Neuronal stem cell (in vitro differentiated cells): ENCODE data around the gene NEB.
"Not testable (repeated sequence)": the region's sequence is repeated elsewhere in the genome, so short reads cannot be mapped to it uniquely, and the experiment has no call there.

Source experiments
- DNase-seq: peaks from one replicate; pipeline ENCODE4 v3.0.0-alpha.2; 2013; ENCODE audit warnings: low spot score
- H2AFZ ChIP-seq: one replicate; pipeline ENCODE4 v1.6.1; 2013; ENCODE audit warnings: mild to moderate bottlenecking, low read length, inconsistent platforms
- H2AK5ac ChIP-seq: 2 replicates; pipeline ENCODE4 v1.6.1; 2013; ENCODE audit warnings: low read depth, mild to moderate bottlenecking, inconsistent platforms, low read length, moderate library complexity, mixed read lengths
- H2BK120ac ChIP-seq: 2 replicates; pipeline ENCODE4 v1.6.1; 2013; ENCODE audit warnings: low read depth, mild to moderate bottlenecking, inconsistent platforms, low read length, moderate library complexity, mixed read lengths
- H2BK12ac ChIP-seq: one replicate; pipeline ENCODE4 v1.6.1; 2013; ENCODE audit warnings: low read length, inconsistent platforms
- H2BK15ac ChIP-seq: 2 replicates; pipeline ENCODE4 v1.6.1; 2013; ENCODE audit warnings: mild to moderate bottlenecking, low read length, inconsistent platforms, mixed read lengths
- H2BK5ac ChIP-seq: one replicate; pipeline ENCODE4 v1.6.1; 2013; ENCODE audit warnings: inconsistent platforms, mild to moderate bottlenecking, low read length, moderate library complexity
- H3K14ac ChIP-seq: one replicate; pipeline ENCODE4 v1.6.1; 2013; ENCODE audit warnings: low read length, inconsistent platforms
- H3K18ac ChIP-seq: 2 replicates; pipeline ENCODE4 v1.6.1; 2013; ENCODE audit warnings: low read length, inconsistent platforms
- H3K23ac ChIP-seq: 2 replicates; pipeline ENCODE4 v1.6.1; 2013; ENCODE audit warnings: low read depth, mild to moderate bottlenecking, mixed read lengths, low read length, inconsistent platforms; ENCODE audit not compliant: poor library complexity
- H3K27ac ChIP-seq: replicated peaks from 3 replicates; pipeline ENCODE4 v1.5.1; 2013; ENCODE audit warnings: low read length, inconsistent platforms
- H3K27me3 ChIP-seq, 3 experiments: 2 replicates each; pipeline ENCODE4 v1.6.1; 2013; ENCODE audit warnings: low read length in 3 of 3, mild to moderate bottlenecking in 2 of 3, inconsistent platforms in 1 of 3, low read depth in 1 of 3, mixed read lengths in 1 of 3, moderate library complexity in 1 of 3; ENCODE audit not compliant: control insufficient read depth in 3 of 3, insufficient read depth in 3 of 3
- H3K36me3 ChIP-seq, 2 donors: replicated peaks in 1 of 2; 2 replicates each; pipeline ENCODE4 v1.6.1; 2013; ENCODE audit warnings: low read length in 2 of 2; ENCODE audit not compliant: control insufficient read depth in 2 of 2, insufficient read depth in 2 of 2
- H3K4ac ChIP-seq: 2 replicates; pipeline ENCODE4 v1.6.1; 2013; ENCODE audit warnings: inconsistent platforms, mild to moderate bottlenecking, low read length, moderate library complexity
- H3K4me1 ChIP-seq, 2 donors: 1 replicate in 1 of 2; 2 replicates in 1 of 2; pipeline ENCODE4 v1.6.1; 2013; ENCODE audit warnings: low read length in 2 of 2, low read depth in 1 of 2; ENCODE audit not compliant: control insufficient read depth in 2 of 2, insufficient read depth in 1 of 2
- H3K4me2 ChIP-seq: one replicate; pipeline ENCODE4 v1.6.1; 2013; ENCODE audit warnings: mild to moderate bottlenecking, low read length, inconsistent platforms; ENCODE audit not compliant: insufficient read depth, poor library complexity, severe bottlenecking
- H3K4me3 ChIP-seq, 2 donors: 2 replicates each; pipeline ENCODE4 v1.5.1; 2013; ENCODE audit warnings: low read length in 2 of 2, mild to moderate bottlenecking in 2 of 2, inconsistent platforms in 1 of 2, moderate library complexity in 1 of 2
- H3K79me1 ChIP-seq: one replicate; pipeline ENCODE4 v1.6.1; 2013; ENCODE audit warnings: low read depth, mild to moderate bottlenecking, inconsistent platforms, low read length, moderate library complexity
- H3K9ac ChIP-seq: one replicate; pipeline ENCODE4 v1.6.1; 2013; ENCODE audit warnings: mild to moderate bottlenecking, low read depth, low read length, inconsistent platforms; ENCODE audit not compliant: poor library complexity
- H3K9me3 ChIP-seq, 2 donors: replicated peaks in 1 of 2; 2 replicates each; pipeline versions ENCODE3 to v1.6.1; 2013; ENCODE audit warnings: low read length in 2 of 2, mild to moderate bottlenecking in 2 of 2, inconsistent platforms in 1 of 2, low read depth in 1 of 2, mixed read lengths in 1 of 2, moderate library complexity in 1 of 2; ENCODE audit not compliant: control insufficient read depth in 2 of 2, insufficient read depth in 1 of 2
- H4K8ac ChIP-seq: one replicate; pipeline ENCODE4 v1.6.1; 2013; ENCODE audit warnings: low read depth, mild to moderate bottlenecking, inconsistent platforms, low read length, moderate library complexity
- H4K91ac ChIP-seq: one replicate; pipeline ENCODE4 v1.6.1; 2013; ENCODE audit warnings: low read length, low read depth, mild to moderate bottlenecking, inconsistent platforms; ENCODE audit not compliant: poor library complexity
- WGBS, 2 donors: extraction: QIAGEN DNeasy Blood & Tissue Kit; methylation state at CpG; one replicate each; pipeline ENCODE4 v1.1.7; 2013; ENCODE audit warnings: missing lambda C conversion rate in 2 of 2, mixed read lengths in 1 of 2; ENCODE audit not compliant: insufficient read length in 2 of 2, insufficient replicate concordance in 1 of 2; ENCODE audit errors: extremely low coverage in 2 of 2; 5-methylcytosine and 5-hydroxymethylcytosine counted together

NEB gene

DNA sequence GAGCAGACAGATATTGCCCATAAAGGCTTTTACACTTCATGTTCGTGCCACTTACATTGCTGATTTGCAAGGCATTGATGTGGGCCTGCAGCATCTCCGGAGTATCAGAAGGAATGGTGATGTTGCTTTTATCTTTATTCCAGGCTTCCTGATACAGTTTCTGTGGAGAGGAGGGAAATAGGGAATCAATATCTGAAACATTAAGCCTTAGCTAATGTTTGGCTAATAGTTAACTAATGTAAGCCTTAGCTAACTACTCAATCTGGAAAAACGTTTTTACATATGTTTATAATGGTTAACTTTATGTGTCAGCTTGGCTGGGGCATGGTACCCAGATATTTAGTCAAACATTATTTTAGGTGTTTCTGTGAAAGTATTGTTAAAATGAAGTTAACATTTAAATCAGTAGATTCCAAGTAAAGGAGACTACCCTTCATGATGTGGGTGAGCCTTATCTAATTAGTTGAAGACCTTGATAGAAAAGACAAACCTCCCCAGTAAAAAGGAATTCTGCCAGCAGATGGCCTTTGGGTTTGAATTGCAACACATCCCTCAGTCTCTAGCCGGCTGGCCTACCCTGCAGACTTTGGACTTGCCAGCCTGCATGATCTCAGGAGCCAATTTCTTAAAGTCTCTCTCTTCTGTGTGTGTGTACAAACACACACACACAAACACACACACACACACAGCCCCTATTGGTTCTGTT is 137.2 kb downstream of the NEB start:
- not testable (repeated sequence) for DNase-seq, H3K27ac ChIP-seq

DNA sequence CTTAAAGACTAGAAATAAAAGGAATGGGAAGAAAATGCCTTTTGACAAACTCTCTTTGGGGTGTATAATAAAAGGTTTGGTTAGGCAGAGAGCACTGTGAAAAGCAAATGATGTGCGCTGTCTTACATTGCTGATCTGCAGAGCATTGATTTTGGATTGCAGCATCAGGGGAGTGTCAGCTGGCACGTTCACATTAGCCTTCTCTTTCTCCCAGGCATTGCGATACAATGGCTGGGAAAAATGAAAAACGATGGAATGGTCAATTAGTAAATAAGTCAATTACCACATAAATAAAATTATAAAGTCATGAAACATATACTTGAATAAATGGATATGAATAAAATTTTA is 142.4 kb downstream of the NEB start:
- H3K79me1 ChIP-seq, H2BK5ac ChIP-seq, H3K4me1 ChIP-seq, H2AK5ac ChIP-seq, H3K4me3 ChIP-seq, H2BK15ac ChIP-seq, H3K27ac ChIP-seq, H2BK120ac ChIP-seq, H3K23ac ChIP-seq, H3K9ac ChIP-seq, H3K18ac ChIP-seq, H3K36me3 ChIP-seq, H2AFZ ChIP-seq, H3K9me3 ChIP-seq, DNase-seq, H3K27me3 ChIP-seq, H3K4me2 ChIP-seq, H4K8ac ChIP-seq, H2BK12ac ChIP-seq, H3K4ac ChIP-seq, H4K91ac ChIP-seq, H3K14ac ChIP-seq: not testable (repeated sequence)
- no CpG with 5 or more reads among the region's 4 CpGs for WGBS, 2 donors

More for the DNA sequence above, 137.2 kb downstream of the NEB start:
- H2BK120ac ChIP-seq, H3K14ac ChIP-seq, H3K4me2 ChIP-seq, H3K9me3 ChIP-seq, H4K8ac ChIP-seq, H3K23ac ChIP-seq, H2BK12ac ChIP-seq, H3K27me3 ChIP-seq, H3K9ac ChIP-seq, H3K4me1 ChIP-seq, H2BK15ac ChIP-seq, H3K18ac ChIP-seq, H3K36me3 ChIP-seq, H3K4me3 ChIP-seq, H2AK5ac ChIP-seq, H3K79me1 ChIP-seq, H3K4ac ChIP-seq, H2AFZ ChIP-seq, H4K91ac ChIP-seq, H2BK5ac ChIP-seq: not testable (repeated sequence)
- no CpG with 5 or more reads among the region's 4 CpGs for WGBS, 2 donors

- H3K4me2 ChIP-seq, H3K18ac ChIP-seq, H4K91ac ChIP-seq: not testable (repeated sequence)
These were observed 142.9 kb downstream of the NEB start for GRCh38 chr2:151591250-151591907.

DNA sequence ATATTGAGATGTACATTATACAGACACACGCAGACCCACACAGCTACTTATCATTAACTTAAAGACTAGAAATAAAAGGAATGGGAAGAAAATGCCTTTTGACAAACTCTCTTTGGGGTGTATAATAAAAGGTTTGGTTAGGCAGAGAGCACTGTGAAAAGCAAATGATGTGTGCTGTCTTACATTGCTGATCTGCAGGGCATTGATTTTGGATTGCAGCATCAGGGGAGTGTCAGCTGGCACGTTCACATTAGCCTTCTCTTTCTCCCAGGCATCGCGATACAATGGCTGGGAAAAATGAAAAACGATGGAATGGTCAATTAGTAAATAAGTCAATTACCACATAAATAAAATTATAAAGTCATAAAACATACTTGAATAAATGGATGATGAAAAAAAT is 153.0 kb downstream of the NEB start:
- not testable (repeated sequence) for H3K4me3 ChIP-seq, H2BK12ac ChIP-seq, H3K27me3 ChIP-seq, H2BK5ac ChIP-seq, H3K14ac ChIP-seq, H2AK5ac ChIP-seq, H2BK120ac ChIP-seq, H3K23ac ChIP-seq, H4K91ac ChIP-seq, H3K18ac ChIP-seq, H2AFZ ChIP-seq, H3K79me1 ChIP-seq, DNase-seq, H4K8ac ChIP-seq, H3K9me3 ChIP-seq, H3K36me3 ChIP-seq, H3K4me2 ChIP-seq, H2BK15ac ChIP-seq, H3K9ac ChIP-seq, H3K4ac ChIP-seq, H3K4me1 ChIP-seq, H3K27ac ChIP-seq
- WGBS, 2 donors: no CpG with 5 or more reads among the region's 5 CpGs

More at GRCh38 chr2:151591250-151591907, 142.9 kb downstream of the NEB start:
- H3K4me1 ChIP-seq, H3K27me3 ChIP-seq, H4K8ac ChIP-seq, H2BK15ac ChIP-seq, H3K36me3 ChIP-seq, H2BK120ac ChIP-seq, H2BK12ac ChIP-seq, DNase-seq, H3K79me1 ChIP-seq, H3K14ac ChIP-seq, H3K9ac ChIP-seq, H2AK5ac ChIP-seq, H2BK5ac ChIP-seq, H2AFZ ChIP-seq, H3K9me3 ChIP-seq, H3K4me3 ChIP-seq, H3K4ac ChIP-seq, H3K23ac ChIP-seq, H3K27ac ChIP-seq: not testable (repeated sequence)
- no CpG with 5 or more reads among the region's 5 CpGs for WGBS, 2 donors
